ENCODE results near the gene H1-8.
"Not testable (repeated sequence)": the region's sequence is repeated elsewhere in the genome, so short reads cannot be mapped to it uniquely, and the experiment has no call there.

H1-8 gene

GRCh38 chr3:129536804-129537203, 6.2 kb upstream of the H1-8 start:
- no peak for TF ChIP-seq CTCF (IDR thresholded peaks at IDR 0.05; ENCODE audit: low read depth, low read length)
- H3K4me3 ChIP-seq (ENCODE audit: low read depth, low read length), result no peak overlapping the region

DNA sequence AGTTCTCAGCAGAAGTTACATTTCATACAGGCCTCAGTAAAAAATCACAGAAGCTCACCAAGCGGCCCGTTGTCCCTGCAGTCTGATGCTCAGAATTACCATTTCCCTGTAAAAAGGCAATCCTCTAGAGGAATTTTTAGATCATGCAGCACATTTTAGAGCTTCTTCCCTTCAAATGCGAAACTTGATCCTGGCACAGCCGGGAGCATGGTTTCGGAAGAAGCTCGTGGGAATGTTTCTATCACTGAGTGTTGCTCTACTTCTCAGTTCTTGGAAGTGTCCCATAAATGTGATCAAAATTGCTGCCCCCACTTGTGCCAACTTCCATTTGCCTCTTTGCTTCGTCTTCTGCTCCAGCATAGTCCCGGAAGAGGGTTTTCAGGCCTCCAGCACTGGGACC, 3.8 kb upstream of the H1-8 start:
- no peak for TF ChIP-seq CTCF (IDR thresholded peaks at IDR 0.05; ENCODE audit: low read depth, low read length)
- H3K4me3 ChIP-seq (ENCODE audit: low read depth, low read length), result no peak overlapping the region

DNA sequence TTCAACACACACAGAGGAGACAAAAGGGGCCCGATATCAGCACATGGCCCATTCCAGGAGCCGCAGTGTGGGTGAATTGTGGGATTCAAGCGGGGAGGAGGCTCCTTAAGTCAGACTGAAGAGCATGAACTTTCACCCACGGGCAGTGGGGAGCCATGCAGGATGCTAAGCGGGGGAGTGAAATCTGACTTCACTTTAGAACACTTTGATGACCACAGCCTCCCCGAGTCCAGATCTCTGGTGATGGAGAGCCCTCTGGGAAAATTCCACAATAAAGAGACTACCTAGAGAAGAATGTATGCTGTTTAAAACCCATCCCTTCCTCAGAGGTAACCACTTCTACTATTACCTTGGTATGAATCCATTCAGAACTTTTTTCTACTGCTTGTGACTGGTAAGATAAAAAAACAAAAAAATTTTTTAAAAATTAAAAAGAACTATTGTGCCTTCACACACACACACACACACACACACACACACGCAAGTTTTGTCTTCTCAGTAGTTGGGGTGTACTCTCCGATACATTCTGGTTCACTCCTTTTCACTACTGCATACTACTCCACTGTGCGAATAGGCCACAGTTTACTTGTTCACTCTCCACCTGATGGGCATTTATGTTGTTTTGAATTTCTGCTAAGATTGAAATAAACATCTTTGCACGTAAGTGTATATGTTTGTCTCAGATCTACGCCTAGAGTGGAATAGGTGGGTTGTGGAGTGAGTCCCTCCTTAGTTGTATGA, 2.0 kb upstream of the H1-8 start:
- H3K4me3 ChIP-seq (ENCODE audit: low read depth, low read length), result no peak overlapping the region
- TF ChIP-seq CTCF (IDR thresholded peaks at IDR 0.05; ENCODE audit: low read depth, low read length), result no peak

DNA sequence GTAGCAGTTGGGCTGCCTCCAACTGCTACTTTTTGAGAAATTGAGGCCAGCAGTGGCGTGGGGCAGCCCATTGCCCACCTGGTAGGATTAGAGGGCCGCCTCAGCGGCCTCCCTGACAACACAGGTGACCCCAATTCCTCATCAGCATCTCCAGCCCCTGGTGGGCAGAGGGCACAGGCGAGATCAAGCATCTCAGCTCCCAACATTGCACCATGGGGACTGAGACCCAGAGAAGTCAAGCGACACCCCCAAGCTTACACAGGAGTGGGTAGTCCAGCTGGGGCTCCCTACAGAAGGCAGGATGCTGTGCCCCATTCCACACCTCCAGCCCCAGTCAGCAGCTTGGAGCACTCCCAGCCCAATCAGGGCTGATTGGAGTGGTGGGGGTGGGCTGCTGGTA, 228 bp upstream of the H1-8 start:
- no peak for TF ChIP-seq CTCF (IDR thresholded peaks at IDR 0.05; ENCODE audit: low read depth, low read length)
- no peak overlapping the region for H3K4me3 ChIP-seq (ENCODE audit: low read depth, low read length)

GRCh38 chr3:129543999-129544398, 1.0 kb downstream of the H1-8 start:
- no peak for TF ChIP-seq CTCF (IDR thresholded peaks at IDR 0.05; ENCODE audit: low read depth, low read length)
- H3K4me3 ChIP-seq (ENCODE audit: low read depth, low read length), result no peak overlapping the region

GRCh38 chr3:129545951-129546350, 3.0 kb downstream of the H1-8 start:
- H3K4me3 ChIP-seq (ENCODE audit: low read depth, low read length), result not testable (repeated sequence)

GRCh38 chr3:129547241-129547640, 4.3 kb downstream of the H1-8 start:
- H3K4me3 ChIP-seq (ENCODE audit: low read depth, low read length), result no peak overlapping the region
- no peak for TF ChIP-seq CTCF (IDR thresholded peaks at IDR 0.05; ENCODE audit: low read depth, low read length)

Data from WI38 (cell line).